NOMO-1 treated with DMSO at 0.1 percent for 48 hours (cell line): ENCODE data around the gene PEX10.
A peak's percentile ranks its signal among the peaks of the same experiment; 100 is the strongest.

Experiments
- DNase-seq: peaks from one replicate; lab custom pipeline; 2025; ENCODE audit not compliant: unreplicated experiment; lab: John Stamatoyannopoulos, UW

Gene PEX10

GRCh38 chr1:2389644-2390043 is 22.7 kb downstream of the PEX10 start:
- no peak for DNase-seq

- no peak for DNase-seq
Measured at GRCh38 chr1:2388004-2388913, 24.1 kb downstream of the PEX10 start.

GRCh38 chr1:2386636-2387611 is 25.4 kb downstream of the PEX10 start:
- DNase-seq = no peak

GRCh38 chr1:2385606-2386280 is 26.6 kb downstream of the PEX10 start:
- no peak for DNase-seq

- no peak for DNase-seq
Measured at GRCh38 chr1:2384941-2385481, 27.4 kb downstream of the PEX10 start.

- no peak for DNase-seq
Measured at GRCh38 chr1:2384130-2384860, 28.1 kb downstream of the PEX10 start.

GRCh38 chr1:2383576-2383975 is 28.8 kb downstream of the PEX10 start:
- DNase-seq = no peak

- no peak for DNase-seq
Measured at GRCh38 chr1:2382621-2383361, 29.6 kb downstream of the PEX10 start.

GRCh38 chr1:2381741-2382620 is 30.4 kb downstream of the PEX10 start:
- peak; percentile 36 for DNase-seq

- no peak for DNase-seq
Measured at GRCh38 chr1:2380816-2381591, 31.4 kb downstream of the PEX10 start.

GRCh38 chr1:2379733-2380404 is 32.5 kb downstream of the PEX10 start:
- DNase-seq = peak; percentile 8

GRCh38 chr1:2378956-2379732 is 33.2 kb downstream of the PEX10 start:
- DNase-seq = no peak

GRCh38 chr1:2378441-2378851 is 33.9 kb downstream of the PEX10 start:
- DNase-seq = no peak

GRCh38 chr1:2377751-2378440 is 34.5 kb downstream of the PEX10 start:
- DNase-seq = no peak

- DNase-seq = no peak
Measured at GRCh38 chr1:2376931-2377672, 35.3 kb downstream of the PEX10 start.
